K562 (cell line): Measurements from ENCODE around the gene NOL8. TPM values are rescaled to one million over a fixed set of nuclear protein-coding genes. Genes with fewer than 3 reads are reported as not detected.

Experiments used
- ATF2 ChIP-seq: sonication (generic); formaldehyde crosslinking; IDR thresholded peaks from 2 replicates; pipeline ENCODE4 v1.8.1; 2022; ENCODE audit warnings: missing genetic modification reagents
- CREB3 ChIP-seq: fragments of 450-650 bp; conservative IDR thresholded peaks from 2 replicates; pipeline ENCODE4 v1.6.1; 2016; ENCODE audit warnings: missing genetic modification characterization, low read depth, mild to moderate bottlenecking, missing compliant biosample characterization, moderate library complexity
- E2F1 ChIP-seq: sonication (generic); formaldehyde crosslinking; IDR thresholded peaks from 2 replicates; pipeline ENCODE4 v1.8.1; 2023; ENCODE audit warnings: mild to moderate bottlenecking, missing genetic modification reagents, moderate library complexity
- MYNN ChIP-seq, 2 experiments: sonication (generic); formaldehyde crosslinking in 1 of 2; IDR thresholded peaks; 2 replicates each; pipeline versions ENCODE4 v1.5.0 to v1.6.1; 2016 to 2020; ENCODE audit warnings: antibody characterized with exemption in 1 of 2, missing genetic modification reagents in 1 of 2
- NFYB ChIP-seq: IDR thresholded peaks from 2 replicates; pipeline ENCODE4 v1.6.1; 2011; ENCODE audit warnings: mild to moderate bottlenecking, moderate library complexity; ENCODE audit not compliant: insufficient read length; ENCODE audit errors: extremely low read depth
- SMARCE1 ChIP-seq: fragments of 450-650 bp; IDR thresholded peaks from 2 replicates; pipeline ENCODE4 v1.7.1; 2016; ENCODE audit warnings: mild to moderate bottlenecking
- TCF7L2 ChIP-seq: fragments of 150-350 bp; IDR thresholded peaks from 2 replicates; pipeline ENCODE4 v1.6.1; 2016; ENCODE audit warnings: low read depth, mild to moderate bottlenecking, low read length, moderate library complexity
- TFAM ChIP-seq: fragments of 250-450 bp; sonication (Bioruptor Pico); conservative IDR thresholded peaks from 2 replicates; pipeline ENCODE4 v1.5.0; 2021; ENCODE audit warnings: mild to moderate bottlenecking, moderate library complexity
- polyA plus RNA-seq, 8 experiments: library from polyadenylated mRNA; depleted of rRNA in 4 of 8; stranded (reverse) in 5 of 8; unstranded in 3 of 8; fragments of >200 nt; fragmentation: Nextera tagmentation in 2 of 8; fragmentation: Illumina TruSeq in 1 of 8; extraction: Ambion mirVana in 2 of 8; extraction: Trizol in 1 of 8; gene quantifications; 2 replicates each; pipeline versions ENCODE4 v1.2.1 to v1.2.3, GENCODE V29; 2011 to 2014; ENCODE audit warnings: inconsistent platforms in 1 of 8, missing spikeins in 1 of 8
- total RNA-seq, 7 experiments: library from RNA; depleted of rRNA in 6 of 7; stranded (reverse); fragments of >200 nt in 6 of 7; fragmentation: Illumina TruSeq in 2 of 7; extraction: Trizol in 2 of 7; gene quantifications; 2 replicates each; pipeline versions ENCODE4 v1.2.1 to v1.2.3, GENCODE V29; 2011 to 2021; ENCODE audit warnings: low replicate concordance in 1 of 7

The NOL8 gene
- total and polyA plus RNA-seq, 9 of the 15 experiments (the other 6 are each of a cell fraction or from before 2014, with no cell fraction given), result 51.3 to 91.5 (median 58.7) TPM

GRCh38 chr9:92349771-92350739 is 24.9 kb upstream of the NOL8 start (continued):
- TF ChIP-seq MYNN (IDR thresholded peaks at IDR 0.05), result no peak
- TF ChIP-seq MYNN (CRISPR knock-in tag; IDR thresholded peaks at IDR 0.05), result no peak
- no peak for TF ChIP-seq CREB3 (tag)
- no peak for TF ChIP-seq NFYB
- TF ChIP-seq ATF2 (CRISPR knock-in tag), result no peak
- TF ChIP-seq TCF7L2, result no peak
- no peak for TF ChIP-seq E2F1 (CRISPR knock-in tag)
- no peak for TF ChIP-seq TFAM (CRISPR knock-in tag)
- TF ChIP-seq SMARCE1, result no peak
